Fibroblast of mammary gland (primary cell): ENCODE results near the gene PCIF1.

Source experiments
- DNase-seq: peaks from one replicate; pipeline ENCODE4 v3.0.0-alpha.2; 2010; ENCODE audit warnings: low read depth
- H3K4me3 ChIP-seq: 2 replicates; pipeline ENCODE4 v1.5.1; 2011; ENCODE audit warnings: low read depth, mild to moderate bottlenecking, low read length, moderate library complexity; ENCODE audit not compliant: control insufficient read depth
- TF ChIP-seq, protein P1 (sequence below): conservative IDR thresholded peaks from 2 replicates; pipeline ENCODE4 v1.5.1; 2011; ENCODE audit warnings: low read depth, low read length, inconsistent platforms; ENCODE audit not compliant: control insufficient read depth, insufficient read depth

PCIF1 gene

GRCh38 chr20:45944965-45945677 lies 10.6 kb downstream of the PCIF1 start:
- H3K4me3 ChIP-seq, result no peak overlapping the region
- TF ChIP-seq, protein P1, sequence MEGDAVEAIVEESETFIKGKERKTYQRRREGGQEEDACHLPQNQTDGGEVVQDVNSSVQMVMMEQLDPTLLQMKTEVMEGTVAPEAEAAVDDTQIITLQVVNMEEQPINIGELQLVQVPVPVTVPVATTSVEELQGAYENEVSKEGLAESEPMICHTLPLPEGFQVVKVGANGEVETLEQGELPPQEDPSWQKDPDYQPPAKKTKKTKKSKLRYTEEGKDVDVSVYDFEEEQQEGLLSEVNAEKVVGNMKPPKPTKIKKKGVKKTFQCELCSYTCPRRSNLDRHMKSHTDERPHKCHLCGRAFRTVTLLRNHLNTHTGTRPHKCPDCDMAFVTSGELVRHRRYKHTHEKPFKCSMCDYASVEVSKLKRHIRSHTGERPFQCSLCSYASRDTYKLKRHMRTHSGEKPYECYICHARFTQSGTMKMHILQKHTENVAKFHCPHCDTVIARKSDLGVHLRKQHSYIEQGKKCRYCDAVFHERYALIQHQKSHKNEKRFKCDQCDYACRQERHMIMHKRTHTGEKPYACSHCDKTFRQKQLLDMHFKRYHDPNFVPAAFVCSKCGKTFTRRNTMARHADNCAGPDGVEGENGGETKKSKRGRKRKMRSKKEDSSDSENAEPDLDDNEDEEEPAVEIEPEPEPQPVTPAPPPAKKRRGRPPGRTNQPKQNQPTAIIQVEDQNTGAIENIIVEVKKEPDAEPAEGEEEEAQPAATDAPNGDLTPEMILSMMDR, result no peak
- DNase-seq, result no peak

- TF ChIP-seq, protein P1, result no peak
- peak; percentile 58 for DNase-seq
- H3K4me3 ChIP-seq, result no peak overlapping the region
Observed at GRCh38 chr20:45945678-45946148, 11.2 kb downstream of the PCIF1 start.

DNA sequence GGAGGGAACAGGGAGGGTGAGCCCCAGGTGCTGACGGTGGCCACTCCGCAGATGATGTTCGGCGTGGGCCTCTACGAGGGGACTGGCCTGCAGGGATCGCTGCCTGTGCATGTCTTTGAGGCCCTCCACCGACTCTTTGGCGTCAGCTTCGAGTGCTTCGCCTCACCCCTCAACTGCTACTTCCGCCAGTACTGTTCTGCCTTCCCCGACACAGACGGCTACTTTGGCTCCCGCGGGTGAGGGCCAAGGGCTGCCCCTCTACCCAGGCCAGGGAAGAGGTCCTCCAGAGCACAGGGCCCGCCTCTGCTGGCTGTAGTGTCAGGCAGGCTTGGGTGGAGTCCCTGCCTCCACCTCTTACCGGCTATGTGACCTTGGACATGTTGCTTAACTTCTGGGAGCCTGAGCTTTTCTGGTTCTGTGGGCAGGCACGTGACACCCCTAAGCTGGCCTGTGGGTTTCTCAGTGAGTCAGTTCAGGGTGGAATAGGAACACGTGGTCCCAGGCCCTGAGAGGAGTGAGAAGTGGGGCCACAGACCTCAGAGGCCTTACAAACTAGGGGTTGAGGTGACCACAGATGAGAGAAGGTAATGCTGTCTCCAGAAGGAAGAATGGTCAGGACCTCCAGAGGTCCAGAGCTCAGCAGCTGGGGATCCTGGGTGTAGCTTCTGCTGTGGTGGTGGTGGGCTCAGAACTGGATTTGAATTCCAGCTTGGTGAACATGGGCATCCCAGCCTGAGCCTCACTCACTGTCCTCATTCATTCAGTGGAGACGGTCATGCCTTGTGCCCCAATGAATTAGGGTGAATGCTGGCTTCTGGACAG lies 11.9 kb downstream of the PCIF1 start:
- no peak overlapping the region for H3K4me3 ChIP-seq
- peak; percentile 95 for DNase-seq

GRCh38 chr20:45947110-45947866 lies 12.8 kb downstream of the PCIF1 start:
- DNase-seq, result no peak
- no peak overlapping the region for H3K4me3 ChIP-seq
- TF ChIP-seq, protein P1, result no peak

More for the DNA sequence above, 11.9 kb downstream of the PCIF1 start:
- TF ChIP-seq, protein P1, result no peak

- no peak for DNase-seq
- TF ChIP-seq, protein P1, result no peak
Observed at GRCh38 chr20:45948261-45948733, 13.8 kb downstream of the PCIF1 start.

More at GRCh38 chr20:45948261-45948733, 13.8 kb downstream of the PCIF1 start:
- no peak overlapping the region for H3K4me3 ChIP-seq
